Upper lobe of left lung (tissue), 6 donors: ENCODE results near the gene CACNA1F. TPM values are rescaled to one million over a fixed set of nuclear protein-coding genes. Genes with fewer than 3 reads are reported as not detected.

ENCODE experiments used
- ATAC-seq, 2 donors: fragments of 200-7000 bp; cut with Tn5 transposase; one replicate each; pipeline ENCODE4 v1.9.1; 2022; ENCODE audit warnings: mild to moderate bottlenecking in 2 of 2, moderate library complexity in 2 of 2; ENCODE audit not compliant: low FRiP score in 2 of 2
- DNase-seq, 2 donors: peaks; one replicate each; pipeline ENCODE4 v3.0.0-alpha.2; 2019 to 2020
- H3K27ac ChIP-seq, 4 donors: fragments of 200-600 bp; sonication (generic); one replicate each; pipeline ENCODE4 v1.5.1; 2016 to 2019
- H3K27me3 ChIP-seq, 4 donors: fragments of 200-600 bp; sonication (generic); one replicate each; pipeline ENCODE4 v1.5.1; 2017 to 2019
- H3K36me3 ChIP-seq, 4 donors: fragments of 200-600 bp; sonication (generic); one replicate each; pipeline ENCODE4 v1.5.1; 2016 to 2019
- H3K4me1 ChIP-seq, 4 donors: fragments of 200-600 bp; sonication (generic); one replicate each; pipeline ENCODE4 v1.5.1; 2018 to 2019
- H3K4me3 ChIP-seq, 4 donors: fragments of 200-600 bp; sonication (generic); one replicate each; pipeline ENCODE4 v1.5.1; 2017 to 2019; ENCODE audit warnings: mild to moderate bottlenecking in 2 of 4, moderate library complexity in 1 of 4
- H3K9me3 ChIP-seq, 4 donors: fragments of 200-600 bp; sonication (generic); one replicate each; pipeline ENCODE4 v1.5.1; 2018 to 2019
- CTCF ChIP-seq, 6 experiments: fragments of 450-650 bp in 4 of 6; fragments of 200-600 bp in 2 of 6; sonication (generic) in 2 of 6; IDR thresholded peaks; one replicate each; pipeline ENCODE4 v1.5.1; 2016 to 2019; ENCODE audit warnings: antibody characterized with exemption in 6 of 6
- EP300 ChIP-seq, 4 donors: sonication (generic); formaldehyde crosslinking; IDR thresholded peaks; one replicate each; pipeline ENCODE4 v1.5.1; 2017; ENCODE audit warnings: antibody characterized with exemption in 4 of 4, control low read depth in 2 of 4
- POLR2A ChIP-seq, 4 donors: fragments of 450-650 bp; IDR thresholded peaks; one replicate each; pipeline ENCODE4 v1.5.1; 2016 to 2017; ENCODE audit warnings: antibody characterized with exemption in 4 of 4, mild to moderate bottlenecking in 2 of 4
- POLR2AphosphoS5 ChIP-seq, 2 donors: sonication (generic); formaldehyde crosslinking; IDR thresholded peaks; one replicate each; pipeline ENCODE4 v1.5.1; 2017; ENCODE audit warnings: antibody characterized with exemption in 2 of 2
- WGBS, 2 donors: methylation state at CpG; one replicate each; pipeline ENCODE4 v1.1.5; 2017 to 2018; 5-methylcytosine and 5-hydroxymethylcytosine counted together
- total RNA-seq, 6 donors: library from RNA; depleted of rRNA in 4 of 6; stranded (reverse); fragments of >200 nt in 4 of 6; gene quantifications; one replicate each; pipeline versions ENCODE4 v1.1.0 to v1.2.1, GENCODE V29; 2016 to 2021
- donor health status: DM: no; HTN: no; CAD: no; lungs with moderate emphysema.
- donor health status: DM: no; HTN: yes; CAD: no; lungs with severe emphysema.

CACNA1F gene
- total RNA-seq, 6 donors from 2014 or later, result 0.46 to 6.3 (median 1.7) TPM

GRCh38 chrX:49208399-49208798 is 24.7 kb downstream of the CACNA1F start:
- DNase-seq (no peak), ATAC-seq (no peak)
- 91% methylated on average over 5 of the region's 5 CpGs; no CpG with 5 or more reads in 1 of the 2 donors for WGBS, 2 donors
- Histone ChIP-seq H3K27me3 (no peaks in the 10 kb centered on the region), H3K9me3 (no peaks in the 10 kb centered on the region), H3K4me1 (no peaks in the 10 kb centered on the region), H3K36me3 (no peaks in the 10 kb centered on the region), H3K4me3 (no peak overlapping the region), H3K27ac (no peak overlapping the region)
- TF ChIP-seq EP300 (IDR thresholded peaks at IDR 0.05) (no peak), POLR2A (IDR thresholded peaks at IDR 0.05) (no peak), CTCF (IDR thresholded peaks at IDR 0.05) (no peak), POLR2AphosphoS5 (IDR thresholded peaks at IDR 0.05) (no peak)

- Histone ChIP-seq H3K9me3 (no peaks in the 10 kb centered on the region), H3K27ac (no peak overlapping the region), H3K4me1 (no peaks in the 10 kb centered on the region), H3K4me3 (no peak overlapping the region), H3K36me3 (no peaks in the 10 kb centered on the region), H3K27me3 (no peaks in the 10 kb centered on the region)
- ATAC-seq, result no peak
- no peak for TF ChIP-seq EP300 (IDR thresholded peaks at IDR 0.05)
- no peak for TF ChIP-seq CTCF (IDR thresholded peaks at IDR 0.05)
- no peak for TF ChIP-seq POLR2A (IDR thresholded peaks at IDR 0.05)
- TF ChIP-seq POLR2AphosphoS5 (IDR thresholded peaks at IDR 0.05), result no peak
- no peak for DNase-seq
- 75% methylated on average over 7 of the region's 8 CpGs; no CpG with 5 or more reads in 1 of the 2 donors for WGBS, 2 donors
Observed at GRCh38 chrX:49206543-49206942, 26.6 kb downstream of the CACNA1F start.

GRCh38 chrX:49205443-49205842 is 27.7 kb downstream of the CACNA1F start:
- H3K4me1 ChIP-seq, result peaks cover 0 to 7% (median 2%) of the 10 kb centered on the region in 4 donors
- no peaks in the 10 kb centered on the region for H3K27me3 ChIP-seq
- H3K27ac ChIP-seq, result no peak overlapping the region
- no peak overlapping the region for H3K4me3 ChIP-seq
- no peak for ATAC-seq
- DNase-seq, result no peak
- TF ChIP-seq POLR2A (IDR thresholded peaks at IDR 0.05) (no peak), CTCF (IDR thresholded peaks at IDR 0.05) (no peak), POLR2AphosphoS5 (IDR thresholded peaks at IDR 0.05) (no peak), EP300 (IDR thresholded peaks at IDR 0.05) (no peak)
- no peaks in the 10 kb centered on the region for H3K36me3 ChIP-seq
- WGBS, 2 donors, result 78 to 82% methylated on average over 12 to 13 of the region's 13 CpGs
- H3K9me3 ChIP-seq, result no peaks in the 10 kb centered on the region

GRCh38 chrX:49204709-49205108 is 28.4 kb downstream of the CACNA1F start:
- WGBS, 2 donors, result 51 to 65% methylated on average over 4 of the region's 4 CpGs
- Histone ChIP-seq H3K4me1 (peaks cover 0 to 10% (median 3%) of the 10 kb centered on the region in 4 donors), H3K9me3 (no peaks in the 10 kb centered on the region), H3K36me3 (no peaks in the 10 kb centered on the region), H3K27ac (no peak overlapping the region), H3K4me3 (no peak overlapping the region), H3K27me3 (no peaks in the 10 kb centered on the region)
- TF ChIP-seq POLR2AphosphoS5 (IDR thresholded peaks at IDR 0.05), result no peak
- TF ChIP-seq POLR2A (IDR thresholded peaks at IDR 0.05), result no peak
- TF ChIP-seq CTCF (IDR thresholded peaks at IDR 0.05), result no peak
- TF ChIP-seq EP300 (IDR thresholded peaks at IDR 0.05), result no peak
- DNase-seq (no peak), ATAC-seq (no peak)

GRCh38 chrX:49204017-49204416 is 29.1 kb downstream of the CACNA1F start:
- H3K27ac ChIP-seq, result no peak overlapping the region
- no peaks in the 10 kb centered on the region for H3K27me3 ChIP-seq

More at GRCh38 chrX:49204017-49204416, 29.1 kb downstream of the CACNA1F start:
- whole genome bisulfite sequencing, 2 donors, result 81 to 100% methylated on average over 2 to 6 of the region's 6 CpGs
- peaks cover 0 to 17% (median 6%) of the 10 kb centered on the region in 4 donors for H3K4me1 ChIP-seq
- DNase-seq (no peak), ATAC-seq (no peak)
- no peaks in the 10 kb centered on the region for H3K9me3 ChIP-seq
- TF ChIP-seq EP300 (IDR thresholded peaks at IDR 0.05) (no peak), CTCF (IDR thresholded peaks at IDR 0.05) (no peak), POLR2A (IDR thresholded peaks at IDR 0.05) (no peak), POLR2AphosphoS5 (IDR thresholded peaks at IDR 0.05) (no peak)
- H3K36me3 ChIP-seq, result no peaks in the 10 kb centered on the region
- no peak overlapping the region for H3K4me3 ChIP-seq
